Brain microvascular endothelial cell (primary cell): ENCODE results near the gene KCNH8.

ENCODE experiments used
- DNase-seq: peaks from one replicate; pipeline ENCODE4 v3.0.0-alpha.2; 2020
- H3K27ac ChIP-seq: fragments of 250-450 bp; sonication (Bioruptor Pico); 2 replicates; pipeline ENCODE4 v1.5.1; 2020; ENCODE audit warnings: mild to moderate bottlenecking, moderate library complexity
- H3K27me3 ChIP-seq: fragments of 250-450 bp; sonication (Bioruptor Pico); replicated peaks from 2 replicates; pipeline ENCODE4 v1.5.1; 2020; ENCODE audit warnings: mild to moderate bottlenecking
- H3K36me3 ChIP-seq: fragments of 250-450 bp; sonication (Bioruptor Pico); replicated peaks from 2 replicates; pipeline ENCODE4 v1.5.1; 2020; ENCODE audit warnings: mild to moderate bottlenecking
- H3K4me3 ChIP-seq: 2 replicates; pipeline ENCODE4 v1.5.1; 2011; ENCODE audit warnings: low read depth, mild to moderate bottlenecking, control low read depth, low read length, moderate library complexity
- CTCF ChIP-seq: IDR thresholded peaks from 2 replicates; pipeline ENCODE4 v1.5.1; 2011; ENCODE audit warnings: low read depth, mild to moderate bottlenecking, moderate library complexity, low read length, control low read depth, inconsistent platforms; ENCODE audit errors: missing control alignments
- in situ Hi-C: cut with HindIII; loops from 2 replicates; pipeline ENCODE4 v1.10.0; 2017; ENCODE audit warnings: low sequenced_read_pairs, low pct_ligation_motif_present

KCNH8 gene

DNA sequence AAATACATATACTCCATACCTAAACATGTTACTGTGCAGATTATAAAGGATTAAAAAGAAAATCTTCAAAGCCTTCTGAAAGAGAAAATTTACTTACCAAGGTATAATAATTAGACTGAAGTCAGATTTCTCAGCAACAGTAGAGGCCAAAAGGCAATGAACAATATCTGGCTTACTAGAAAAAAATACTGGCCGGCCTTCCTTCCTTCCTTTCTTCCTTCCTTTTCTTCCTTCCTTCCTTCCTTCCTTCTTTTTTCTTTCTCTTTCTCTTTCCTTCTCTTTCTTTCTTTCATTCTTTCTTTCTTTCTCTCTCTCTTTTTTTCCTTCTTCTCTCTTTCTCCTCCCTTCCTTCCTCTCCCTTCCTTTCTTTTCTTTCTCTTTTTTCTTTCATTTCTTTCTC, 209.6 kb downstream of the KCNH8 start:
- H3K36me3 ChIP-seq: no peaks in the 10 kb centered on the region
- H3K27ac ChIP-seq: no peak overlapping the region
- H3K4me3 ChIP-seq: no peak overlapping the region
- H3K27me3 ChIP-seq: no peaks in the 10 kb centered on the region
- no peak for DNase-seq
- no peak for TF ChIP-seq CTCF
- in situ Hi-C loops: no loop called here

DNA sequence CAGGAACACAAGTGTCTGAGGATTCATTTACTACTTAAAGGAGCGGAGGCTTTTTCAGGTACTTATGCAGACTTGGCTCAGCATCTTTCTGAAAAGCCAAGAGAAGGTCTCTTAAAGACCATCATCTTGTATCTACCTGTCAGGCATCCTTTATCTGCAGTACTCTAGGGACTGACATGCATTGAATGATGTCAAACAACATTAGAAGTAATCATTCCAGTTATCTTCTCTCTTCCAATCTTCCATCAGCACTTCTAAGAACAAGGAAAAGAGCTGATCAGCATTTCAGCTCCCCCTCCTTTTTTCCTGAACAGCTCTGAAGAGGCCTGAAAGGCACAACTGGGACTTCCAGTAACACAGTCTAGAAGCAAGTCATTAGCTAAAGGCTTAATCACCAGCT, 214.8 kb downstream of the KCNH8 start:
- in situ Hi-C loops: no loop called here
- Histone ChIP-seq H3K27me3 (no peaks in the 10 kb centered on the region), H3K36me3 (no peaks in the 10 kb centered on the region), H3K27ac (no peak overlapping the region), H3K4me3 (no peak overlapping the region)
- DNase-seq: no peak
- no peak for TF ChIP-seq CTCF

GRCh38 chr3:19364148-19364547, 215.8 kb downstream of the KCNH8 start:
- no peak for TF ChIP-seq CTCF
- no peaks in the 10 kb centered on the region for H3K36me3 ChIP-seq
- peak; percentile 20 for DNase-seq
- no peak overlapping the region for H3K27ac ChIP-seq
- in situ Hi-C loops: no loop called here
- no peak overlapping the region for H3K4me3 ChIP-seq
- H3K27me3 ChIP-seq: no peaks in the 10 kb centered on the region

DNA sequence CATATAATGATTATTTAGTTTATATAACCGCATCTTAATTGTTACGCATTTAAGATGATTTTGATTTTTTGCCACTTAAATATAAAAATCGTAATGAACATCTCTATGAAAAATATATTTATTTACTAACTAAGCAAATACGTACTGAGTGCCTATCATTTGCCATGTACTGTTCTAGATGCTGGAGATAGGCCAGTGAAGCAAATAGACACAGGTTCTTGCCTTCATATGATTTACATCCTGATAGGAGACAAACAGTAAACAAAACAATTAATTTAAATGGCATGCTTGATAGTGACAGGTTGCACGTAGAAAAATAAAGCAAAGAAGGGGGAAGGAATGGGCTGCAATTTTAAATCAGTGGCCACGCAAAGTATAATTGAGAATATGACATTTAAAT, 217.2 kb downstream of the KCNH8 start:
- DNase-seq: no peak
- Histone ChIP-seq H3K36me3 (no peaks in the 10 kb centered on the region), H3K27me3 (no peaks in the 10 kb centered on the region), H3K27ac (no peak overlapping the region), H3K4me3 (no peak overlapping the region)
- no peak for TF ChIP-seq CTCF
- in situ Hi-C loops: no loop called here

GRCh38 chr3:19384868-19385267, 236.6 kb downstream of the KCNH8 start:
- TF ChIP-seq CTCF: no peak
- no peaks in the 10 kb centered on the region for H3K36me3 ChIP-seq
- H3K27me3 ChIP-seq: no peaks in the 10 kb centered on the region
- DNase-seq: no peak
- H3K4me3 ChIP-seq: no peak overlapping the region
- H3K27ac ChIP-seq: no peak overlapping the region
- in situ Hi-C loops: no loop called here

GRCh38 chr3:19392150-19392549, 243.8 kb downstream of the KCNH8 start:
- no peaks in the 10 kb centered on the region for H3K36me3 ChIP-seq
- no peak for DNase-seq
- H3K27ac ChIP-seq: no peak overlapping the region
- no peak for TF ChIP-seq CTCF
- in situ Hi-C loops: no loop called here
- H3K4me3 ChIP-seq: no peak overlapping the region
- H3K27me3 ChIP-seq: no peaks in the 10 kb centered on the region
